ENCODE results near the gene MT2A.
"Not testable (repeated sequence)": the region's sequence is repeated elsewhere in the genome, so short reads cannot be mapped to it uniquely, and the experiment has no call there.

The MT2A gene

GRCh38 chr16:56614549-56614991 is 6.2 kb downstream of the MT2A start:
- in situ Hi-C loops (cut with HindIII; ENCODE audit: low pct_ligation_motif_present, low pct_unique_long_range_greater_than_20kb, low sequenced_read_pairs), result no loop called here
- DNase-seq, result peak; percentile 97

DNA sequence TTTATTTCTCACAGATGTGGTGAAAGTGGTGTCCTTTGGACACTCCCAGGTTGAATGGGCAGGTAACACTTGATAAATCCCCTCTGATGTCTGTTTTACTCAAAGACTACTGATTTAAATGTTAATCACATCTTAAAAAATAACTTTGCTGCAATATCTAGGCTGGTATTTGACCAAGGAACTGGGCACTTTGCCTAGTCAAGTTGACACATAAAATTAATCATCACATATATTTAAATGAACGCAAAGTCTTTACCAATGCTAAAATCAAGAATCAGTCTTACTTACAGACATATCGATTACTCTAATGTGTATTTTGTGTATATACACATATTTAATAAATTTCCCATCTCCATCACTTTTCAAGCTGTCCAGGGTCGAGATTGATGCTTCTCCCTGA is 7.0 kb downstream of the MT2A start:
- DNase-seq, result no peak
- in situ Hi-C loops (cut with HindIII; ENCODE audit: low pct_ligation_motif_present, low pct_unique_long_range_greater_than_20kb, low sequenced_read_pairs), result no loop called here

DNA sequence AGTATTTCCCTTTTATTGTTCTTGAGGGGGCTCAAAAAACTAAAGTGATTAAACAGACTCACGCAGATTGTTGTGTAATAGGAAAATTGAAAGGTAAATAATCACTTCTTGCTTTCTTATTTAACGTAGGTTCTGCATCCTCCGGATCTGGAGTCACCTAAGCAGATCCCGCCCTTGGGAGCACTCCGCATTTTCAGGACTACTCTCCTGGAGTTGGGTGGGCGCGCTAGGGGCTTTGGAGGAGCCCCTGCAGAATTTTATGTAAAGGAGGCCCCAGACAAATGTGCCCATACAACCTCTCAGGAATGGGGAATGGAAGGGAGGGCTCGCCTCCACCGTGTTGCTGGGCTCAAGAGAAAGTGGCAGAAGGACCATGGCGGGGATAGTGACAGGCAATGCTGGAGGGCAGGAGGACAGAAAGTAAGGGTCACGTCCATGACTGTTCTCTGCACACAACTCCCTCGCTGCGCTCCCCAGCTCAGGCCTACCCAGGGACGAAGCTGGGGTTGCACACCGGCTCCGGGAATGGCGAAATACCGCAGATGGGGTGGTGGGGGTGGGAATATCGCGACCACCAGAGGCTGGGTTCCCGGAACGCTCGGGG is 8.3 kb downstream of the MT2A start:
- no peak for DNase-seq
- in situ Hi-C loops (cut with HindIII; ENCODE audit: low pct_ligation_motif_present, low pct_unique_long_range_greater_than_20kb, low sequenced_read_pairs), result no loop called here

DNA sequence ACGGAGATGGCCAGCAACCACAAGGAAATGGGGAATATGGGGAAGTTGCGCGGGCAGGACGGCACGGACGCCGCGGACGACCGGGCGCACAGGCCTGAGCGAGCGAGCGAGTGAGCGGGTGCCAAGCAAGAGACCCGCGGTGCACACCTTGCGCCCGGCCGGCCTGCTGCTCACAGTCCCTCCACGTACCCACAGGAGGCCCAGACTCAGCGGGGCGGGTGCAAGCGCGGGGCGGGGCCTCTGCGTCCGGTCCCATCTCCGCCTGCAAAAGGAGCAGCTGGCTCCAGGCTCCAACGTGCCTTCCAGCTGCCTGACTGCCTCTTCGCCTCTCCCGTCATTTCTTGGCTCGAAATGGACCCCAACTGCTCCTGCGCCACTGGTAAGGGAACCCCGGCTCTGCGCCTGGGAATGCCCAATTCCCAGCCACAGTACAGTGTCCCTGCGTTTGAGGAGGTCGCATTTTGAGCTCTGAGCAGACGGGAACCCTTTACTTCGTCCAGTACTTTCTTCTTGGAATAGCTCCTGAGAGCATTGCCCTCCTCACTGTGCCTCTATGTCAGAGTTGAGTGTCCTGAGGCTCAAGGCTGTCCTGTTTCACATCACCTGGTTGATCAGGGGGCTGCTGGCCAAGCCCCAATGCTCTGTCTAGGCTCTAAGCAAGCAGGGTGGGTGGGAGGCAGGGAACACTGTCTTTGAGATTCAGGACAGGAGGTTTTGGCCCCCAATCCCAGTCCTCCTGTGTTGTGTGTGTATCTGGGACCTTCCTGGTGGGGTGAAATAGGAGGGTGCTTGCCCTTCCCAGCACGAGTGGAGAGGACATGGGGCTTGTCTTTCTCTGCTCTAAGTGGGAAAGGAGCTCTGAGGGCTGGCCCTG is 9.1 kb downstream of the MT2A start:
- no peak for DNase-seq
- in situ Hi-C loops (cut with HindIII; ENCODE audit: low pct_ligation_motif_present, low pct_unique_long_range_greater_than_20kb, low sequenced_read_pairs), result no loop called here

GRCh38 chr16:56618138-56618537 is 9.8 kb downstream of the MT2A start:
- in situ Hi-C loops (cut with HindIII; ENCODE audit: low pct_ligation_motif_present, low pct_unique_long_range_greater_than_20kb, low sequenced_read_pairs), result no loop called here
- DNase-seq, result no peak

- in situ Hi-C loops (cut with HindIII; ENCODE audit: low pct_ligation_motif_present, low pct_unique_long_range_greater_than_20kb, low sequenced_read_pairs), result no loop called here
- DNase-seq, result no peak
These were observed 12.0 kb downstream of the MT2A start for GRCh38 chr16:56620339-56620897.

DNA sequence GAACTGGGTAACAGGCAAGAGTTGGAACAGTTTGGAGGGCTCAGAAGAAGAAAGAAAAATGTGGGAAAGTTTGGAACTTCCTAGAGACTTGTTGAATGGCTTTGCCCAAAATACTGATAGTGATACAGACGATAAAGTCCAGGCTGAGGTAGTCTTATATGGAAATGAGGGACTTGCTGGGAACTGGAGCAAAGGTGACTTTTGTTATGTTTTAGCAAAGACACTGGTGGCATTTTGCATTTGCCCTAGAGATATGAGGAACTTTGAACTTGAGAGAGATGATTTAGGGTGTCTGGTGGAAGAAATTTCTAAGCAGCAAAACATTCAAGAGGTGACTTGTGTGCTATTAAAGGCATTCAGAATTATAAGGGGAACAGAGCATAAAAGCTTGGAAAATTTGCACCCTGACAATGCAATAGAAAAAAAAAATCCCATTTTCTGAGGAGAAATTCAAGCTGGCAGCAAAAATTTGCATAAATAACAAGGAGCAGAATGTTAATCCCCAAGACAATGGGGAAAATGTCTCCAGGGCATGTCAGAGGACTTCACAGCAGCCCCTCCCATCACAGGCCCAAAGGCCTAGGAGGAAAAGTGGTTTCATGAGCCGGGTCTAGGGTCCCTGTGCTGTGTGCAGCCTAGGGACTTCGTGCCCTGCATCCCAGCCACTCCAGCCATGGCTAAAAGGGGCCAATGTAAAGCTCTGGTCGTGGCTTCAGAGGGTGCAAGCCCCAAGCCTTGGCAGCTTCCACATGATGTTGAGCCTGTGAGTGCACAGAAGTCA is 13.5 kb downstream of the MT2A start:
- DNase-seq; in situ Hi-C loops (cut with HindIII; ENCODE audit: low pct_ligation_motif_present, low pct_unique_long_range_greater_than_20kb, low sequenced_read_pairs): not testable (repeated sequence)

GRCh38 chr16:56623184-56623583 is 14.8 kb downstream of the MT2A start:
- in situ Hi-C loops (cut with HindIII; ENCODE audit: low pct_ligation_motif_present, low pct_unique_long_range_greater_than_20kb, low sequenced_read_pairs); DNase-seq: not testable (repeated sequence)

DNA sequence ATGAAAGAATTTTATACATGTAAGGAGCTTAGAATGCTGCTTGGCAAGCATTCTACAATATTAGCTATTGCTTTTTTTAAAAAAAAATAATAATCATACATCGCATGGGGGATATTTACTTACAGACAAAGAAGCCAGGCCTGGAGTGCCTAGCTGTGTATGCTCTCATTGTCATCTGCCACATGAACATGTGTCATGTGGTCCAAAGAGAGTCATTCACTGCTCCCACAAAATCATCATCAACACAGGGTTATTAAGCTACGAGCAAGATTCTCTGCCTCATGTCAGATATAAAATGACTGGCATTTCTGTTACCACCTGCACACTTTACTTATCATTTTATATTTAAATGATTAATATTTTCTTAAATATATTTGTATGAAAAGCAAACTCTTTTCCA is 15.3 kb downstream of the MT2A start:
- in situ Hi-C loops (cut with HindIII; ENCODE audit: low pct_ligation_motif_present, low pct_unique_long_range_greater_than_20kb, low sequenced_read_pairs), result no loop called here
- no peak for DNase-seq

DNA sequence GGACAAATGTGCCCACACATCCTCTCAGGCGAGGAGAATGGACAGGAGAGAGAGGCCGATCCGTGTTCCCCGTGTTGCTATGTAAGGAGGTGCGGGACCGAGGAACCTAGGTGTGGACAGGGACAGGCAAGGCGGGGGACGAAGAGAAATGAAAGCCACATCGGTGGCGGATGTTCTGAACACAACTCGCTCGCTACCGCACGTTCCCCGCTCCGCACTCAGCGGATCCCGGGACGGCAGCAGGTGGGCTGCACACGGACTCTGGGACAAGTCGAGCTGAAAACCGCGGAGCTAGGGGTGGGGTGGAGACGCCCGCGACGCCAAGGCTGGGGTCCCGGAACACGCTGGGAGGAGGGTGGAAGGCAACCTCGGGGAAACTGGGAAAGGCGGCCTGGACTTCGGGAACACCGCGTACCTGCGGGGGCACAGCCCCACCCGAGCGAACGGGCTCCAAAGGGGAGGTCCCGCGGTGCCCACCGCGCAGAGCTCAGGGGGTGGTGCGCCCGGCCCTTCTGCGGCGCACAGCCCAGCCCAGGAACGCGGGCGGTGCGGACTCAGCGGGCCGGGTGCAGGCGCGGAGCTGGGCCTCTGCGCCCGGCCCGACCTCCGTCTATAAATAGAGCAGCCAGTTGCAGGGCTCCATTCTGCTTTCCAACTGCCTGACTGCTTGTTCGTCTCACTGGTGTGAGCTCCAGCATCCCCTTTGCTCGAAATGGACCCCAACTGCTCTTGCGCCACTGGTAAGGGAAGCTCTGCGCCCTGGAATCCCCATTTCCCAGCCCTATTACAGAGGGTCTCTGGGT is 17.0 kb downstream of the MT2A start, which contains the start of gene MT1E:
TSS of gene MT1E (plus strand) at position 642 of the 803 bp plus-strand sequence. CDS start at position 713, 71 bp downstream.
- DNase-seq, result peak; percentile 94
- in situ Hi-C loops (cut with HindIII; ENCODE audit: low pct_ligation_motif_present, low pct_unique_long_range_greater_than_20kb, low sequenced_read_pairs), result no loop called here

- in situ Hi-C loops (cut with HindIII; ENCODE audit: low pct_ligation_motif_present, low pct_unique_long_range_greater_than_20kb, low sequenced_read_pairs), result no loop called here
- peak; percentile 55 for DNase-seq
These were observed 17.7 kb downstream of the MT2A start for GRCh38 chr16:56625943-56626654.

DNA sequence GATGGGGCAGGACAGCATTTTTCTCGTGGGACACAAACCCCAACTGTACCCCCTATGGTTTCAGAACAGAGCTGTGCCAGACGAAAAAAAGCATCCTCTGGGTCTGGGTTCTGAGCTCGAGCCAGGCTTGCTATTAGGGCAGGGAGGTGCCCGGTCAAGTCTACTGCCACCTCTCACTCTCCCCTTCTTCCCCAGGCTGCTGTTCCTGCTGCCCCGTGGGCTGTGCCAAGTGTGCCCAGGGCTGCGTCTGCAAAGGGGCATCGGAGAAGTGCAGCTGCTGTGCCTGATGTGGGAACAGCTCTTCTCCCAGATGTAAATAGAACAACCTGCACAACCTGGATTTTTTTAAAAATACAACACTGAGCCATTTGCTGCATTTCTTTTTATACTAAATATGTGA is 18.3 kb downstream of the MT2A start:
- DNase-seq, result no peak
- in situ Hi-C loops (cut with HindIII; ENCODE audit: low pct_ligation_motif_present, low pct_unique_long_range_greater_than_20kb, low sequenced_read_pairs), result no loop called here

- in situ Hi-C loops (cut with HindIII; ENCODE audit: low pct_ligation_motif_present, low pct_unique_long_range_greater_than_20kb, low sequenced_read_pairs), result no loop called here
- DNase-seq, result no peak
These were observed 20.3 kb downstream of the MT2A start for GRCh38 chr16:56628486-56629350.

DNA sequence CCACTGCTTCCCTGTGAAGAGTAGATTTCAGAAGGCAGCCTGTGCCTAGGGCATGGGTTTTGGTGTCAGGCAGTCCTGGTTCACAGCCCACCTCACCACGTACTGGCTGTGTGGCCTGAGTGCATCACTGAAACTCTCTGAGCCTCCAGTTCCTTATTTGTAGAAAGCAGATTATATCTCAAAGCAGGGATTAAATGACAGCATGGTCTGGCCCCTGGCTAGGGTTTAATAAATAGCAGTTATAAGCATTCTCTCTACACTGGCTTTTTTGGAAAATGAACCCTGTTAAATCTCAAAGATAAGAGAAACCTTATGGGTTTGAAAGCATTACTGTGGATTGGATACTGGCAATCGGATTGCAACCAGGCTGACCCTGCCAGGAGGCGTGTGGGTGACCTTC is 21.1 kb downstream of the MT2A start:
- in situ Hi-C loops (cut with HindIII; ENCODE audit: low pct_ligation_motif_present, low pct_unique_long_range_greater_than_20kb, low sequenced_read_pairs), result no loop called here
- DNase-seq, result no peak

GRCh38 chr16:56630134-56630533 is 21.8 kb downstream of the MT2A start:
- DNase-seq, result no peak
- in situ Hi-C loops (cut with HindIII; ENCODE audit: low pct_ligation_motif_present, low pct_unique_long_range_greater_than_20kb, low sequenced_read_pairs), result no loop called here

DNA sequence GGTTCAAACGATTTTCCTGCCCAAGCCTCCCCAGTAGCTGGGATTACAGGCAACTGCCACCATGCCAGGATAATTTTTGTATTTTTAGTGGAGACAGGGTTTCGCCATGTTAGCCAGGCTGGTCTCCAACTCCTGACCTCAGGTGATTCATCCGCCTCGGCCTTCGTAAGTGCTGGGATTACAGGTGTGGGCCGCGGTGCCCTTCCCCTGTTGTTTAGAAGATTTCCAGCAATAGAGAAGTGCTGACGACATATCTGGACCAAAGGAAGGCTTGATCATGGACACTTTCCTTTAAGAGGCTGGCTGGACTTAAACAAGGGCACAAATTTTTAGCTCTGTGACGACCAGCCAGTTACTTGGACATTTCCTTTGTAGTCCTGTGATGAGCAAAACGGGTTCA is 22.8 kb downstream of the MT2A start:
- in situ Hi-C loops (cut with HindIII; ENCODE audit: low pct_ligation_motif_present, low pct_unique_long_range_greater_than_20kb, low sequenced_read_pairs), result no loop called here
- no peak for DNase-seq

- in situ Hi-C loops (cut with HindIII; ENCODE audit: low pct_ligation_motif_present, low pct_unique_long_range_greater_than_20kb, low sequenced_read_pairs), result no loop called here
- DNase-seq, result no peak
These were observed 23.4 kb downstream of the MT2A start for GRCh38 chr16:56631832-56632155.
